Panc1 (cell line): ENCODE results near the gene BACH2. TPM values are rescaled to one million over a fixed set of nuclear protein-coding genes. Genes with fewer than 3 reads are reported as not detected.

Source experiments
- ATAC-seq: fragments of 200-7000 bp; cut with Tn5 transposase; 2 replicates; pipeline ENCODE4 v1.9.1; 2020; ENCODE audit warnings: mild to moderate bottlenecking, moderate library complexity
- BruUV-seq: library from RNA; stranded (reverse); fragments of 400-500 nt; replicated peaks from 2 replicates; lab custom pipeline; 2021; lab: Mats Ljungman, UMichigan
- CTCF ChIA-PET: fragments of 300-600 bp; sonication (Branson Sonifier 250); formaldehyde crosslinking; loops from one replicate; lab custom pipeline; 2022; ENCODE audit warnings: antibody characterized with exemption; lab: Charles Lee
- POLR2A ChIA-PET: fragments of 300-600 bp; sonication (Branson Sonifier 250); formaldehyde crosslinking; loops from one replicate; lab custom pipeline; 2022; ENCODE audit warnings: antibody characterized with exemption; lab: Charles Lee
- DNase-seq: peaks from one replicate; pipeline ENCODE4 v3.0.0-alpha.2; 2010; ENCODE audit warnings: low read depth, low spot score
- H3K27ac ChIP-seq: 2 replicates; pipeline ENCODE4 v1.5.1; 2011; ENCODE audit warnings: mild to moderate bottlenecking, low read length, inconsistent platforms
- H3K27me3 ChIP-seq: fragments of 200-500 bp; sonication (Bioruptor generic); 2 replicates; pipeline ENCODE4 v1.6.0; 2014; ENCODE audit warnings: low read length, inconsistent platforms; ENCODE audit not compliant: control insufficient read depth, insufficient read depth
- H3K36me3 ChIP-seq: fragments of 200-500 bp; sonication (Bioruptor generic); 2 replicates; pipeline ENCODE4 v1.5.1; 2014; ENCODE audit warnings: inconsistent platforms, mild to moderate bottlenecking, low read length, moderate library complexity; ENCODE audit not compliant: control insufficient read depth, insufficient read depth
- H3K4me1 ChIP-seq: 2 replicates; pipeline ENCODE4 v1.5.1; 2011; ENCODE audit warnings: inconsistent platforms, mild to moderate bottlenecking, low read length, moderate library complexity; ENCODE audit not compliant: control insufficient read depth, insufficient read depth
- H3K4me3 ChIP-seq, 2 experiments: 2 replicates each; pipeline ENCODE4 v1.5.1; 2011 to 2012; ENCODE audit warnings: low read depth in 2 of 2, low read length in 2 of 2, mild to moderate bottlenecking in 2 of 2, inconsistent platforms in 1 of 2, moderate library complexity in 1 of 2
- H3K9me3 ChIP-seq: fragments of 200-500 bp; sonication (Bioruptor generic); 2 replicates; pipeline ENCODE4 v1.5.1; 2014; ENCODE audit warnings: low read depth, mild to moderate bottlenecking, inconsistent platforms, low read length, moderate library complexity; ENCODE audit not compliant: control insufficient read depth, insufficient read depth
- POLR2AphosphoS5 ChIP-seq: IDR thresholded peaks from 2 replicates; pipeline ENCODE4 v1.6.1; 2012; ENCODE audit warnings: mild to moderate bottlenecking, low read depth, low read length, moderate library complexity
- SIN3A ChIP-seq: IDR thresholded peaks from 2 replicates; pipeline ENCODE4 v1.6.1; 2012; ENCODE audit warnings: low read depth, mild to moderate bottlenecking, low read length, moderate library complexity, borderline replicate concordance; ENCODE audit not compliant: insufficient read depth
- TCF7L2 ChIP-seq: IDR thresholded peaks from 2 replicates; pipeline ENCODE4 v1.6.1; 2011; ENCODE audit warnings: mild to moderate bottlenecking, low read depth, low read length, inconsistent platforms
- in situ Hi-C: cut with HindIII; loops from 2 replicates; pipeline ENCODE4 v1.10.0; 2016; ENCODE audit warnings: low sequenced_read_pairs, low pct_unique_long_range_greater_than_20kb
- intact Hi-C: fragments of 100-400 bp; cut with micrococcal nuclease; formaldehyde crosslinking; loops from one replicate; pipeline ENCODE4 v1.10.0; 2022; ENCODE audit not compliant: unreplicated experiment
- total RNA-seq: library from RNA; stranded (reverse); gene quantifications from one replicate; pipeline ENCODE4 v1.2.1, GENCODE V29; 2021; ENCODE audit not compliant: unreplicated experiment
- TF ChIP-seq, protein P1 (sequence below), 2 experiments: IDR thresholded peaks; 2 replicates each; pipeline ENCODE4 v1.6.1; 2011 to 2012; ENCODE audit warnings: low read depth in 2 of 2, control low read depth in 1 of 2, low read length in 1 of 2, mild to moderate bottlenecking in 1 of 2, moderate library complexity in 1 of 2; ENCODE audit not compliant: insufficient read depth in 1 of 2
- TF ChIP-seq, protein P2 (sequence below): fragments of 450-650 bp; IDR thresholded peaks from 2 replicates; pipeline ENCODE4 v1.5.1; 2017; ENCODE audit warnings: mild to moderate bottlenecking

Gene BACH2
- total RNA-seq, 1 experiment from 2014 or later, result 1.6 TPM

DNA sequence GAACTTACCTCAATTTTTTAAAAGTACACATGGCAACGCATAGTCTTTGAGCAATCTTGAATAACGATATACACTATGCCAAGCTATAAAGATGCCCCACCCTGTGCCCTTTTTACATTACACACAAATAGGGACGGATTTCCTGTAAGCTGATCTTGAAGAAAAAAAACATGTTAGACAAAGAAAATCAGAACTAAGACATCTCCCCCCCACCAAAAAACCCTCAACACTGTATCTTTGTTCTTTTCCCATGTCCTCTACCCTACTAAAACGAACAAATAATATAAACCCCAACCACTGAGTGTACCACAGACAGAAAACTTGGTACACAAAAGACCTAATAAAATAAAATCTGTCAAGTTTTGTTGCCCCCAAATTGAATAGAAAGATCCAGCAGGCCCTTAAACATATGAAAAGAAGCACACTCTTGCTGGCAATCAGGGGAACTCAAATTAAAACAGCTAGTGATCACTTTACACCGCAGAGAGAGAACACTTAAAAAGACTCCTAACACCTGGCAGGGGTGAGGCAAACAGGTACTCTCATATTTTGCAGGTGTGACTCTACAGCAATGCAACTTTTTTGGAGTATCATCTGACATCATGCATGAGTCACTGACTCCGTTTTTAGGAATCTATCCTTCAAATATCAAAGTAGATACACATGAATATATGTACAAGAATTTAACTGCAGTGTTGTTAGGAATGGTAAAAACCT lies 29.6 kb downstream of the BACH2 start:
- Histone ChIP-seq H3K4me3 (no peak overlapping the region), H3K4me1 (no peaks in the 10 kb centered on the region), H3K27ac (no peak overlapping the region), H3K9me3 (no peaks in the 10 kb centered on the region), H3K27me3 (no peaks in the 10 kb centered on the region), H3K36me3 (no peaks in the 10 kb centered on the region)
- POLR2A ChIA-PET, result no interaction called here
- TF ChIP-seq, protein P1, sequence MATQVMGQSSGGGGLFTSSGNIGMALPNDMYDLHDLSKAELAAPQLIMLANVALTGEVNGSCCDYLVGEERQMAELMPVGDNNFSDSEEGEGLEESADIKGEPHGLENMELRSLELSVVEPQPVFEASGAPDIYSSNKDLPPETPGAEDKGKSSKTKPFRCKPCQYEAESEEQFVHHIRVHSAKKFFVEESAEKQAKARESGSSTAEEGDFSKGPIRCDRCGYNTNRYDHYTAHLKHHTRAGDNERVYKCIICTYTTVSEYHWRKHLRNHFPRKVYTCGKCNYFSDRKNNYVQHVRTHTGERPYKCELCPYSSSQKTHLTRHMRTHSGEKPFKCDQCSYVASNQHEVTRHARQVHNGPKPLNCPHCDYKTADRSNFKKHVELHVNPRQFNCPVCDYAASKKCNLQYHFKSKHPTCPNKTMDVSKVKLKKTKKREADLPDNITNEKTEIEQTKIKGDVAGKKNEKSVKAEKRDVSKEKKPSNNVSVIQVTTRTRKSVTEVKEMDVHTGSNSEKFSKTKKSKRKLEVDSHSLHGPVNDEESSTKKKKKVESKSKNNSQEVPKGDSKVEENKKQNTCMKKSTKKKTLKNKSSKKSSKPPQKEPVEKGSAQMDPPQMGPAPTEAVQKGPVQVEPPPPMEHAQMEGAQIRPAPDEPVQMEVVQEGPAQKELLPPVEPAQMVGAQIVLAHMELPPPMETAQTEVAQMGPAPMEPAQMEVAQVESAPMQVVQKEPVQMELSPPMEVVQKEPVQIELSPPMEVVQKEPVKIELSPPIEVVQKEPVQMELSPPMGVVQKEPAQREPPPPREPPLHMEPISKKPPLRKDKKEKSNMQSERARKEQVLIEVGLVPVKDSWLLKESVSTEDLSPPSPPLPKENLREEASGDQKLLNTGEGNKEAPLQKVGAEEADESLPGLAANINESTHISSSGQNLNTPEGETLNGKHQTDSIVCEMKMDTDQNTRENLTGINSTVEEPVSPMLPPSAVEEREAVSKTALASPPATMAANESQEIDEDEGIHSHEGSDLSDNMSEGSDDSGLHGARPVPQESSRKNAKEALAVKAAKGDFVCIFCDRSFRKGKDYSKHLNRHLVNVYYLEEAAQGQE (IDR thresholded peaks at IDR 0.05; ENCODE audit: insufficient read depth in 1 of 2, low read depth in 2 of 2, low read length in 1 of 2), result no peak
- TF ChIP-seq TCF7L2, result no peak
- TF ChIP-seq, protein P2, sequence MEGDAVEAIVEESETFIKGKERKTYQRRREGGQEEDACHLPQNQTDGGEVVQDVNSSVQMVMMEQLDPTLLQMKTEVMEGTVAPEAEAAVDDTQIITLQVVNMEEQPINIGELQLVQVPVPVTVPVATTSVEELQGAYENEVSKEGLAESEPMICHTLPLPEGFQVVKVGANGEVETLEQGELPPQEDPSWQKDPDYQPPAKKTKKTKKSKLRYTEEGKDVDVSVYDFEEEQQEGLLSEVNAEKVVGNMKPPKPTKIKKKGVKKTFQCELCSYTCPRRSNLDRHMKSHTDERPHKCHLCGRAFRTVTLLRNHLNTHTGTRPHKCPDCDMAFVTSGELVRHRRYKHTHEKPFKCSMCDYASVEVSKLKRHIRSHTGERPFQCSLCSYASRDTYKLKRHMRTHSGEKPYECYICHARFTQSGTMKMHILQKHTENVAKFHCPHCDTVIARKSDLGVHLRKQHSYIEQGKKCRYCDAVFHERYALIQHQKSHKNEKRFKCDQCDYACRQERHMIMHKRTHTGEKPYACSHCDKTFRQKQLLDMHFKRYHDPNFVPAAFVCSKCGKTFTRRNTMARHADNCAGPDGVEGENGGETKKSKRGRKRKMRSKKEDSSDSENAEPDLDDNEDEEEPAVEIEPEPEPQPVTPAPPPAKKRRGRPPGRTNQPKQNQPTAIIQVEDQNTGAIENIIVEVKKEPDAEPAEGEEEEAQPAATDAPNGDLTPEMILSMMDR, result no peak
- no peak for TF ChIP-seq POLR2AphosphoS5
- TF ChIP-seq SIN3A, result no peak
- ATAC-seq, result no peak
- DNase-seq, result no peak
- in situ Hi-C loops, result no loop called here
- CTCF ChIA-PET, result no interaction called here
- intact Hi-C loops, result no loop called here
- no TSS peak for BruUV-seq

DNA sequence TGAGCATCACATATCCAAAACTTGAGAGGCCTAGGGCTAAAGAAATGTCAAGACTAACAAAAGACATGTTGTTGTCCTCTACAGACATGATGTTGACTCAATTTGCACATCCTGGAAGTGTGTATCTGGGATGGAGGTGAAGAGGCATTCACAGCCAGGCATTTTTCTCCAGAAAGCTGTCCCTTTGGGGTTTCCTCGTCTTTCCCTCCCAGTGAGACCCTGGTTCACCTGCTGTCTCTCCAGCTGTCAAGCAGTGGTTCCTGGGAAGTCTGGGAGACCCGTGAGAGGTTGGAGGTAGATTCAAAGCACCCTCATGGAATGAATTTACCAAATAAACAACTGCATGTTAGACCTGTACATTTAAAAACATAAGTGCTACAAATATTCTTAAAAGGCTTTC lies 32.1 kb downstream of the BACH2 start:
- in situ Hi-C loops, result no loop called here
- H3K9me3 ChIP-seq, result no peaks in the 10 kb centered on the region
- no TSS peak for BruUV-seq
- POLR2A ChIA-PET, result interaction anchor here (0.6 kb wide), 1 partner anchor 418 kb away, joined by 5 read pairs; no protein-coding TSS in a partner anchor
- H3K4me1 ChIP-seq, result no peaks in the 10 kb centered on the region
- no peak for ATAC-seq
- H3K36me3 ChIP-seq, result no peaks in the 10 kb centered on the region
- H3K4me3 ChIP-seq, result no peak overlapping the region
- H3K27me3 ChIP-seq, result no peaks in the 10 kb centered on the region
- no peak for DNase-seq
- TF ChIP-seq POLR2AphosphoS5 (no peak), SIN3A (no peak), TCF7L2 (no peak)
- TF ChIP-seq, protein P1 (IDR thresholded peaks at IDR 0.05; ENCODE audit: insufficient read depth in 1 of 2, low read depth in 2 of 2, low read length in 1 of 2), result no peak
- TF ChIP-seq, protein P2, result no peak
- intact Hi-C loops, result no loop called here
- no peak overlapping the region for H3K27ac ChIP-seq
- CTCF ChIA-PET, result no interaction called here
